ENCODE data around the gene EEF1AKMT2.
"Not testable (repeated sequence)": the region's sequence is repeated elsewhere in the genome, so short reads cannot be mapped to it uniquely, and the experiment has no call there.

Gene EEF1AKMT2

GRCh38 chr10:124754227-124754626 lies 37.5 kb downstream of the EEF1AKMT2 start:
- TF ChIP-seq ZFX (IDR thresholded peaks at IDR 0.05) (no peak), CTCF (conservative IDR thresholded peaks at IDR 0.05) (no peak)
- H3K27ac ChIP-seq: no peak overlapping the region

GRCh38 chr10:124748953-124749645 lies 42.6 kb downstream of the EEF1AKMT2 start:
- TF ChIP-seq ZFX (IDR thresholded peaks at IDR 0.05) (no peak), CTCF (conservative IDR thresholded peaks at IDR 0.05) (no peak)
- H3K27ac ChIP-seq: no peak overlapping the region

GRCh38 chr10:124748166-124748565 lies 43.5 kb downstream of the EEF1AKMT2 start:
- TF ChIP-seq CTCF (conservative IDR thresholded peaks at IDR 0.05) (no peak), ZFX (IDR thresholded peaks at IDR 0.05) (no peak)
- H3K27ac ChIP-seq: no peak overlapping the region

GRCh38 chr10:124747745-124748144 lies 43.9 kb downstream of the EEF1AKMT2 start:
- no peak for TF ChIP-seq ZFX (IDR thresholded peaks at IDR 0.05)
- TF ChIP-seq CTCF (conservative IDR thresholded peaks at IDR 0.05): no peak
- H3K27ac ChIP-seq: no peak overlapping the region

GRCh38 chr10:124746992-124747391 lies 44.7 kb downstream of the EEF1AKMT2 start:
- TF ChIP-seq ZFX (IDR thresholded peaks at IDR 0.05) (no peak), CTCF (conservative IDR thresholded peaks at IDR 0.05) (no peak)
- no peak overlapping the region for H3K27ac ChIP-seq

- H3K27ac ChIP-seq: not testable (repeated sequence)
Measured at GRCh38 chr10:124746447-124746846, 45.2 kb downstream of the EEF1AKMT2 start.

- peak; percentile 57 for TF ChIP-seq CTCF (conservative IDR thresholded peaks at IDR 0.05)
- no peak for TF ChIP-seq ZFX (IDR thresholded peaks at IDR 0.05)
Measured at GRCh38 chr10:124745673-124746072, 46.0 kb downstream of the EEF1AKMT2 start.

GRCh38 chr10:124745252-124745651 lies 46.4 kb downstream of the EEF1AKMT2 start:
- no peak for TF ChIP-seq ZFX (IDR thresholded peaks at IDR 0.05)
- no peak for TF ChIP-seq CTCF (conservative IDR thresholded peaks at IDR 0.05)
- H3K27ac ChIP-seq: no peak overlapping the region

More at GRCh38 chr10:124745673-124746072, 46.0 kb downstream of the EEF1AKMT2 start:
- H3K27ac ChIP-seq: no peak overlapping the region
